ENCODE measurements around the gene MXD4.
"Not testable (repeated sequence)": the region's sequence is repeated elsewhere in the genome, so short reads cannot be mapped to it uniquely, and the experiment has no call there.

The MXD4 gene

GRCh38 chr4:2219233-2219760 is 42.6 kb downstream of the MXD4 start:
- no peak for DNase-seq (ENCODE audit: low read depth)

- no peak for DNase-seq (ENCODE audit: low read depth)
Observed at GRCh38 chr4:2218436-2218835, 43.5 kb downstream of the MXD4 start.

- no peak for DNase-seq (ENCODE audit: low read depth)
Observed at GRCh38 chr4:2217726-2218125, 44.2 kb downstream of the MXD4 start.

- no peak for DNase-seq (ENCODE audit: low read depth)
Observed at GRCh38 chr4:2212831-2213230, 49.1 kb downstream of the MXD4 start.

GRCh38 chr4:2202789-2203188 is 59.1 kb downstream of the MXD4 start:
- not testable (repeated sequence) for DNase-seq (ENCODE audit: low read depth)

Measured in fibroblast of the conjunctiva (primary cell).